HL-60/S4 (cell line): ENCODE results near the gene FYB2.

ENCODE experiments used
- in situ Hi-C: fragments of 300-500 bp; cut with MboI; formaldehyde crosslinking; loops from 2 replicates; pipeline ENCODE4 v1.14.3; 2022; ENCODE audit warnings: low sequenced_read_pairs

The FYB2 gene

GRCh38 chr1:56819387-56819899, at the start of gene FYB2:
FYB2 (minus strand) TSS chr1:56819404; CDS start chr1:56819290, 114 bp downstream.
- in situ Hi-C loops, result no loop called here

GRCh38 chr1:56868761-56869160, 49.6 kb upstream of the FYB2 start:
- in situ Hi-C loops, result no loop called here

GRCh38 chr1:56867491-56867890, 48.3 kb upstream of the FYB2 start:
- in situ Hi-C loops, result no loop called here

- in situ Hi-C loops, result no loop called here
Observed at GRCh38 chr1:56866656-56867055, 47.5 kb upstream of the FYB2 start.

- in situ Hi-C loops, result no loop called here
Observed at GRCh38 chr1:56864430-56864829, 45.2 kb upstream of the FYB2 start.

GRCh38 chr1:56863265-56863992, 44.2 kb upstream of the FYB2 start:
- in situ Hi-C loops, result no loop called here

GRCh38 chr1:56859287-56859686, 40.1 kb upstream of the FYB2 start:
- in situ Hi-C loops, result no loop called here

- in situ Hi-C loops, result no loop called here
Observed at GRCh38 chr1:56856186-56856585, 37.0 kb upstream of the FYB2 start.

- in situ Hi-C loops, result no loop called here
Observed at GRCh38 chr1:56855190-56855589, 36.0 kb upstream of the FYB2 start.

GRCh38 chr1:56854521-56855099, 35.4 kb upstream of the FYB2 start, which contains the start of gene C8A:
C8A (plus strand) TSS chr1:56854797; CDS start chr1:56854902, 105 bp downstream.
- in situ Hi-C loops, result no loop called here

GRCh38 chr1:56852476-56852875, 33.3 kb upstream of the FYB2 start:
- in situ Hi-C loops, result no loop called here

- in situ Hi-C loops, result no loop called here
Observed at GRCh38 chr1:56850922-56851321, 31.7 kb upstream of the FYB2 start.

GRCh38 chr1:56850411-56850810, 31.2 kb upstream of the FYB2 start:
- in situ Hi-C loops, result no loop called here

- in situ Hi-C loops, result loop anchor here (25.0 kb wide), 2 partner anchors 113 to 1188 kb away; partner anchors contain the start of gene C8B
Observed at GRCh38 chr1:56849750-56850149, 30.5 kb upstream of the FYB2 start.

GRCh38 chr1:56845343-56845742, 26.1 kb upstream of the FYB2 start:
- in situ Hi-C loops, result loop anchor here (25.0 kb wide), 2 partner anchors 117 to 1192 kb away; partner anchors contain the start of gene C8B

GRCh38 chr1:56844545-56845136, 25.4 kb upstream of the FYB2 start:
- in situ Hi-C loops, result loop anchor here (25.0 kb wide), 2 partner anchors 118 to 1193 kb away; partner anchors contain the start of gene C8B

- in situ Hi-C loops, result loop anchor here (25.0 kb wide), 2 partner anchors 119 to 1194 kb away; partner anchors contain the start of gene C8B
Observed at GRCh38 chr1:56843544-56843943, 24.3 kb upstream of the FYB2 start.

GRCh38 chr1:56838759-56839158, 19.6 kb upstream of the FYB2 start:
- in situ Hi-C loops, result loop anchor here (25.0 kb wide), 2 partner anchors 124 to 1199 kb away; partner anchors contain the start of gene C8B

- in situ Hi-C loops, result loop anchor here (25.0 kb wide), 2 partner anchors 125 to 1200 kb away; partner anchors contain the start of gene C8B
Observed at GRCh38 chr1:56837244-56837939, 18.2 kb upstream of the FYB2 start.

- in situ Hi-C loops, result loop anchor here (25.0 kb wide), 2 partner anchors 126 to 1201 kb away; partner anchors contain the start of gene C8B
Observed at GRCh38 chr1:56836359-56836758, 17.2 kb upstream of the FYB2 start.

- in situ Hi-C loops, result loop anchor here (25.0 kb wide), 2 partner anchors 127 to 1202 kb away; partner anchors contain the start of gene C8B
Observed at GRCh38 chr1:56835657-56836056, 16.5 kb upstream of the FYB2 start.
